HL-60 (cell line): Measurements from ENCODE around the gene CITED4.

Experiments used
- DNase-seq, 2 experiments: peaks; one replicate each; pipeline ENCODE4 v3.0.0-alpha.2; 2010 to 2020; ENCODE audit warnings: low read depth in 1 of 2, low spot score in 1 of 2
- H3K27ac ChIP-seq: fragments of 250-450 bp; sonication (Bioruptor Pico); replicated peaks from 2 replicates; pipeline ENCODE4 v1.5.1; 2020; ENCODE audit warnings: mild to moderate bottlenecking, moderate library complexity
- H3K27me3 ChIP-seq: fragments of 250-450 bp; sonication (Bioruptor Pico); 2 replicates; pipeline ENCODE4 v1.5.1; 2021; ENCODE audit warnings: mild to moderate bottlenecking, moderate library complexity; ENCODE audit not compliant: insufficient read depth, poor library complexity, severe bottlenecking
- H3K4me3 ChIP-seq: replicated peaks from 2 replicates; pipeline ENCODE4 v1.5.1; 2011; ENCODE audit warnings: mild to moderate bottlenecking, control low read depth, low read length; ENCODE audit not compliant: insufficient read depth
- CTCF ChIP-seq: IDR thresholded peaks from one replicate; pipeline ENCODE4 v1.5.1; 2011; ENCODE audit warnings: low read length, control low read depth, inconsistent platforms; ENCODE audit not compliant: insufficient read depth
- GABPA ChIP-seq: IDR thresholded peaks from 2 replicates; pipeline ENCODE4 v1.6.1; 2012; ENCODE audit warnings: low read depth
- POLR2AphosphoS5 ChIP-seq: IDR thresholded peaks from 2 replicates; pipeline ENCODE4 v1.6.1; 2012; ENCODE audit warnings: low read depth
- REST ChIP-seq: IDR thresholded peaks from 2 replicates; pipeline ENCODE4 v1.6.1; 2012; ENCODE audit warnings: low read depth; ENCODE audit not compliant: insufficient replicate concordance
- SPI1 ChIP-seq: IDR thresholded peaks from 2 replicates; pipeline ENCODE4 v1.6.1; 2012; ENCODE audit warnings: low read depth, mild to moderate bottlenecking, borderline replicate concordance

CITED4 gene

GRCh38 chr1:40856656-40857302 lies 5.4 kb downstream of the CITED4 start:
- TF ChIP-seq CTCF (no peak), SPI1 (no peak), REST (no peak), GABPA (no peak), POLR2AphosphoS5 (no peak)
- H3K4me3 ChIP-seq = no peak overlapping the region
- H3K27ac ChIP-seq = no peak overlapping the region
- H3K27me3 ChIP-seq = no peaks in the 10 kb centered on the region
- DNase-seq = no peak

DNA sequence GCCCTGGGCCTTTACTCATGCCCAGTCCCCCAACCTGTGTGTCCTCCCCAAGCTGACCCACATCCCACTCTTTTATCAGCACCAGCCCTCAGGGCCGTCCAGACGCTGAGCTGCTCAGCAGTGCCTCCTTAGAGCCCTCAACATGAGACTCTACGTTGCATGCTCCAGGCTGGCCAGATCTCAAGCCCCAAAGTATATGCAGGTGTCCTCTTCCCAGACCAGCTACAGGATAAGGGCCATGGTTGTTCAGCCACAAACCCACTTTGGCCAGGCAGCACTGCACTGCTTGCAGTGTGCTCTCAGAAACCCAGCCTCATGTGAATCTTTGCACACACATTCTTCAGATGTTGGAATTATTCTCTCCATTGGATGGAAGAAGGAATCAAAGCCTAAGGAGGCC lies 6.0 kb downstream of the CITED4 start:
- H3K27me3 ChIP-seq = no peaks in the 10 kb centered on the region
- H3K27ac ChIP-seq = no peak overlapping the region
- TF ChIP-seq REST = no peak
- no peak for TF ChIP-seq POLR2AphosphoS5
- no peak for TF ChIP-seq GABPA
- TF ChIP-seq CTCF = no peak
- no peak for TF ChIP-seq SPI1
- no peak for DNase-seq
- no peak overlapping the region for H3K4me3 ChIP-seq

DNA sequence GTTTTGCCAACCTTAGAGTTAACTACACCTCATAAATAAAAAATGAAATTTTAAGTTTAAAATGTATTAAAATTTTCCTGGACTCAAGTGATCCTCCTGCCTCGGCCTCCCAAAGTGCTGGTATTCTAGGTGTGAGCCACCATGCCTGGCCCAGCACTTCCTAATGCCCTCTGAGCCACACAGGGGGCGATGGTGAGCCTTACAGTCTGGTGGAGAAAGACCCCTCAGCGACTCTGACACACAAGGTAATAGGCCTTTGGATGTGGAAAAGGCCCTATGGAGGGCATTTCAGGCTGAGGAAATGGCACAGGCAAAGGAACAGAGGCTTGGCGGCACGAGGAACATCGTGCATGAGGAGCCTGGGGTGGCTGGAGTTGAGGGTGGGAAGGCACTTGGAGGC lies 6.7 kb downstream of the CITED4 start:
- TF ChIP-seq CTCF (no peak), GABPA (no peak)
- no peak overlapping the region for H3K27ac ChIP-seq
- H3K4me3 ChIP-seq = no peak overlapping the region
- no peaks in the 10 kb centered on the region for H3K27me3 ChIP-seq
- no peak for DNase-seq

DNA sequence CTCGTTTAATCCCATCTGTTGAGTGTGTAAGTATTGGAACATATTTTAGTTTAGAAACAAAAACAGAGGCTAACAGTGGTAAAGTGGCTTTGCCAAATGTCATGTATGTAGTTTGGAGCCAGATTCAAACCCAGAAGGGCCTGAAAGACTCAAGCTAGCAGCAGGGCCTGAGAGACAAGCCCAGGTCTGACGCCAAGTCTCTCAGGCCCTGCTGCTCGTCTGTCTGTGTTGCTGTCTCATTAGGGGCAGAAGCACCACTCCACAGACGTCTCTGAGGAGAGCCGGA lies 8.3 kb downstream of the CITED4 start:
- no peak for TF ChIP-seq SPI1
- no peaks in the 10 kb centered on the region for H3K27me3 ChIP-seq
- no peak for DNase-seq

More for the DNA sequence above, 8.3 kb downstream of the CITED4 start:
- Histone ChIP-seq H3K27ac (no peak overlapping the region), H3K4me3 (no peak overlapping the region)
